Sigmoid colon (tissue), 4 donors: ENCODE data around the gene HS3ST3B1.

Experiments
- EP300 ChIP-seq, 4 donors: sonication (generic); formaldehyde crosslinking; IDR thresholded peaks; one replicate each; pipeline ENCODE4 v1.6.1; 2017; ENCODE audit warnings: antibody characterized with exemption in 4 of 4
- POLR2A ChIP-seq, 2 donors: fragments of 450-650 bp; IDR thresholded peaks; one replicate each; pipeline ENCODE4 v1.6.1; 2016; ENCODE audit warnings: antibody characterized with exemption in 2 of 2, mild to moderate bottlenecking in 2 of 2, moderate library complexity in 2 of 2
- POLR2AphosphoS5 ChIP-seq, 4 donors: sonication (generic); formaldehyde crosslinking; IDR thresholded peaks; one replicate each; pipeline ENCODE4 v1.6.1; 2017; ENCODE audit warnings: antibody characterized with exemption in 4 of 4
- TF ChIP-seq, protein P1 (sequence below), 4 experiments: fragments of 450-650 bp in 3 of 4; fragments of 200-600 bp in 1 of 4; IDR thresholded peaks; one replicate each; pipeline ENCODE4 v1.5.1; 2016 to 2019; ENCODE audit warnings: antibody characterized with exemption in 4 of 4, mild to moderate bottlenecking in 3 of 4, moderate library complexity in 2 of 4

DNA sequence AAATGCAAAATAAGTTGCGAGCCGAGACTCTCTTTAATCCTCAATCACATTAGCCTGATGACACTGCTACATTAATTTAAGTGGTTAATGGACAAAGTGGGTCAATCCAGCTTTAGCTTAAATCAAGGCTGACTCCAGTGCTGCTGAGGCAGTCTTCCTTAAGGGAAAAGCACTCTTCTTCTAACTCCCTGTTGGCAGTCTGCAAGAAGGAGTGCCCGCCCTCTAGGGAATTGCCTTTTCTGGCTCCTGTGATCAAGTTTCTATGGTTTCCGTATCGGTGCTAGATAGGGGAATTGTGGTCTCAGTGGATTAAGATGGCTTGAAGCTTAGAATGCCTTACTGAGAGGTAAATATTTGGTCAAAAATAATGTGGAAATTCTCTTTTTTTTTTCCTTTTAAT is 41.0 kb downstream of the HS3ST3B1 start:
- TF ChIP-seq, protein P1, sequence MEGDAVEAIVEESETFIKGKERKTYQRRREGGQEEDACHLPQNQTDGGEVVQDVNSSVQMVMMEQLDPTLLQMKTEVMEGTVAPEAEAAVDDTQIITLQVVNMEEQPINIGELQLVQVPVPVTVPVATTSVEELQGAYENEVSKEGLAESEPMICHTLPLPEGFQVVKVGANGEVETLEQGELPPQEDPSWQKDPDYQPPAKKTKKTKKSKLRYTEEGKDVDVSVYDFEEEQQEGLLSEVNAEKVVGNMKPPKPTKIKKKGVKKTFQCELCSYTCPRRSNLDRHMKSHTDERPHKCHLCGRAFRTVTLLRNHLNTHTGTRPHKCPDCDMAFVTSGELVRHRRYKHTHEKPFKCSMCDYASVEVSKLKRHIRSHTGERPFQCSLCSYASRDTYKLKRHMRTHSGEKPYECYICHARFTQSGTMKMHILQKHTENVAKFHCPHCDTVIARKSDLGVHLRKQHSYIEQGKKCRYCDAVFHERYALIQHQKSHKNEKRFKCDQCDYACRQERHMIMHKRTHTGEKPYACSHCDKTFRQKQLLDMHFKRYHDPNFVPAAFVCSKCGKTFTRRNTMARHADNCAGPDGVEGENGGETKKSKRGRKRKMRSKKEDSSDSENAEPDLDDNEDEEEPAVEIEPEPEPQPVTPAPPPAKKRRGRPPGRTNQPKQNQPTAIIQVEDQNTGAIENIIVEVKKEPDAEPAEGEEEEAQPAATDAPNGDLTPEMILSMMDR (IDR thresholded peaks at IDR 0.05) = no peak
- TF ChIP-seq POLR2AphosphoS5 (IDR thresholded peaks at IDR 0.05) = no peak
- no peak for TF ChIP-seq POLR2A (IDR thresholded peaks at IDR 0.05)
- TF ChIP-seq EP300 (IDR thresholded peaks at IDR 0.05) = no peak
